HepG2 (cell line): ENCODE data around the gene MAGI1. TPM values are rescaled to one million over a fixed set of nuclear protein-coding genes. Genes with fewer than 3 reads are reported as not detected.

Source experiments
- ATAC-seq: fragments of 200-7000 bp; cut with Tn5 transposase; 3 replicates; pipeline ENCODE4 v1.9.1; 2020; ENCODE audit warnings: mild to moderate bottlenecking, moderate library complexity
- BruUV-seq: library from RNA; stranded (reverse); fragments of 400-500 nt; replicated peaks from 2 replicates; lab custom pipeline; 2021; lab: Mats Ljungman, UMichigan
- CTCF ChIA-PET: fragments of 300-600 bp; formaldehyde crosslinking; extraction: SDS; loops from one replicate; lab custom pipeline; 2021; ENCODE audit warnings: low total read pairs, inconsistent platforms, low intra/inter-chr PET ratio; lab: Yijun Ruan, JAX
- POLR2A ChIA-PET: fragments of 350-600 bp; sonication (Branson Sonifier 250); formaldehyde crosslinking; loops from one replicate; lab custom pipeline; 2020; ENCODE audit warnings: antibody characterized with exemption, inconsistent platforms; lab: Yijun Ruan, JAX
- DNase-seq: peaks from one replicate; pipeline ENCODE4 v3.0.0-alpha.2; 2015; ENCODE audit warnings: low spot score
- FAIRE-seq: peaks from 3 replicates; lab custom pipeline; 2011; peaks lifted over from hg19 to GRCh38; lab: Jason Lieb, UNC
- H2AFZ ChIP-seq: one replicate; pipeline ENCODE4 v1.6.1; 2011; ENCODE audit warnings: low read length, inconsistent platforms
- H3K27ac ChIP-seq: fragments of 300-600 bp; 3 replicates; pipeline ENCODE4 v1.8.0; 2011; ENCODE audit warnings: mixed run types, mild to moderate bottlenecking, mixed read lengths, low read length, inconsistent platforms; ENCODE audit not compliant: insufficient read depth; ENCODE audit errors: extremely low read length
- H3K27me3 ChIP-seq, 2 experiments: fragments of 200-600 bp in 1 of 2; 2 replicates in 1 of 2; 3 replicates in 1 of 2; pipeline versions ENCODE4 v1.6.0 to v1.8.0; 2011; ENCODE audit warnings: low read length in 2 of 2, mild to moderate bottlenecking in 2 of 2, moderate library complexity in 2 of 2, inconsistent platforms in 1 of 2; ENCODE audit not compliant: insufficient read depth in 2 of 2, control insufficient read depth in 1 of 2
- H3K36me3 ChIP-seq, 2 experiments: fragments of 200-600 bp in 1 of 2; replicated peaks in 1 of 2; 2 replicates in 1 of 2; 3 replicates in 1 of 2; pipeline versions ENCODE4 v1.5.1 to v1.8.0; 2011; ENCODE audit warnings: low read length in 2 of 2, inconsistent platforms in 1 of 2; ENCODE audit not compliant: insufficient read depth in 2 of 2, control insufficient read depth in 1 of 2
- H3K4me1 ChIP-seq: 2 replicates; pipeline ENCODE4 v1.5.1; 2012; ENCODE audit warnings: low read length, inconsistent platforms; ENCODE audit not compliant: insufficient read depth
- H3K4me2 ChIP-seq: 2 replicates; pipeline ENCODE4 v1.6.0; 2011; ENCODE audit warnings: low read depth, low read length, inconsistent platforms
- H3K4me3 ChIP-seq, 3 experiments: fragments of 200-600 bp in 1 of 3; sonication (generic), shearing (Covaris generic) in 1 of 3; replicated peaks in 1 of 3; 2 replicates each; pipeline ENCODE4 v1.5.1; 2011 to 2016; ENCODE audit warnings: low read length in 3 of 3, inconsistent platforms in 2 of 3, low read depth in 2 of 3, mild to moderate bottlenecking in 2 of 3, control low read depth in 1 of 3, mixed read lengths in 1 of 3; ENCODE audit not compliant: insufficient read depth in 1 of 3
- H3K79me2 ChIP-seq: one replicate; pipeline ENCODE4 v1.6.1; 2011; ENCODE audit warnings: low read length, inconsistent platforms; ENCODE audit not compliant: insufficient read depth
- H3K9ac ChIP-seq: 2 replicates; pipeline ENCODE4 v1.6.0; 2011; ENCODE audit warnings: mild to moderate bottlenecking, low read depth, low read length, inconsistent platforms; ENCODE audit not compliant: insufficient read depth
- H3K9me3 ChIP-seq: 2 replicates; pipeline ENCODE4 v1.5.1; 2012; ENCODE audit warnings: mild to moderate bottlenecking, low read length
- H4K20me1 ChIP-seq: 2 replicates; pipeline ENCODE4 v1.6.0; 2011; ENCODE audit warnings: inconsistent platforms, mild to moderate bottlenecking, low read length, moderate library complexity; ENCODE audit not compliant: insufficient read depth
- CENPBD1 ChIP-seq: sonication (generic); formaldehyde crosslinking; IDR thresholded peaks from 2 replicates; pipeline ENCODE4 v1.8.0; 2022; ENCODE audit warnings: missing genetic modification reagents, low read depth, mild to moderate bottlenecking, borderline replicate concordance
- THAP8 ChIP-seq: sonication (generic); formaldehyde crosslinking; IDR thresholded peaks from 2 replicates; pipeline ENCODE4 v1.5.1; 2020; ENCODE audit warnings: missing genetic modification reagents, mild to moderate bottlenecking, borderline replicate concordance
- ZBTB3 ChIP-seq: sonication (generic); formaldehyde crosslinking; IDR thresholded peaks from 2 replicates; pipeline ENCODE4 v1.4.0; 2020; ENCODE audit warnings: low read depth, mild to moderate bottlenecking, moderate library complexity, missing genetic modification reagents, borderline replicate concordance
- ZNF296 ChIP-seq: sonication (generic); formaldehyde crosslinking; conservative IDR thresholded peaks from 2 replicates; pipeline ENCODE4 v1.5.0; 2020; ENCODE audit warnings: mild to moderate bottlenecking, missing genetic modification reagents
- WGBS: methylation state at CpG from one replicate; pipeline ENCODE4 v1.1.6; 2017; ENCODE audit warnings: low lambda C conversion rate; 5-methylcytosine and 5-hydroxymethylcytosine counted together
- in situ Hi-C: cut with HindIII; loops from 2 replicates; pipeline ENCODE4 v1.10.0; 2017; ENCODE audit warnings: low pct_unique_long_range_greater_than_20kb; ENCODE audit not compliant: extremely low pct_ligation_motif_present
- intact Hi-C: fragments of 100-400 bp; cut with micrococcal nuclease; formaldehyde crosslinking; loops from one replicate; pipeline ENCODE4 v1.10.0; 2022; ENCODE audit not compliant: unreplicated experiment
- polyA plus RNA-seq, 8 experiments: library from polyadenylated mRNA; depleted of rRNA in 3 of 8; stranded (reverse) in 7 of 8; unstranded in 1 of 8; fragments of >200 nt; fragmentation: Illumina TruSeq in 4 of 8; extraction: Trizol in 4 of 8; gene quantifications; 2 replicates each; pipeline versions ENCODE4 v1.2.1 to v1.2.3, GENCODE V29; 2011 to 2016; ENCODE audit warnings: low read depth in 4 of 8, missing spikeins in 1 of 8, mixed read lengths in 1 of 8; ENCODE audit not compliant: insufficient read depth in 1 of 8
- total RNA-seq, 5 experiments: library from RNA; depleted of rRNA; stranded (reverse); fragments of >200 nt; fragmentation: Illumina TruSeq; extraction: Trizol; gene quantifications; 2 replicates each; pipeline ENCODE4 v1.2.3, GENCODE V29; 2016; ENCODE audit warnings: low read depth in 1 of 5

The MAGI1 gene
- total and polyA plus RNA-seq, 2 of the 13 experiments (the other 11 are each of a cell fraction or from before 2014, with no cell fraction given): 22.2 to 26.0 TPM

GRCh38 chr3:65811892-65812291, 226.8 kb downstream of the MAGI1 start (continued):
- TF ChIP-seq THAP8 (no peak), CENPBD1 (CRISPR knock-in tag) (no peak)

GRCh38 chr3:65811086-65811761, 227.5 kb downstream of the MAGI1 start:
- Histone ChIP-seq H4K20me1 (peaks cover 7% of the 10 kb centered on the region; the same call in 1 of the 2 replicates), H3K9ac (no peak overlapping the region), H3K4me1 (no peaks in the 10 kb centered on the region), H3K4me3 (no peak overlapping the region), H3K27me3 (no peaks in the 10 kb centered on the region), H3K27ac (no peak overlapping the region), H3K9me3 (no peaks in the 10 kb centered on the region), H2AFZ (no peak overlapping the region), H3K79me2 (peaks cover 37% of the 10 kb centered on the region), H3K36me3 (peaks cover 0 to 1% of the 10 kb centered on the region in 2 experiments; a peak in 2 of 5 replicates), H3K4me2 (no peak overlapping the region)
- FAIRE-seq (no peak), DNase-seq (no peak), ATAC-seq (no peak)
- no TSS peak for BruUV-seq
- WGBS: 97% methylated on average over 4 of the region's 4 CpGs
- ChIA-PET POLR2A (no interaction called here), CTCF (no interaction called here)
- TF ChIP-seq ZBTB3 (CRISPR knock-in tag) (no peak), ZNF296 (CRISPR knock-in tag) (no peak)
- in situ Hi-C loops (no loop called here), intact Hi-C loops (no loop called here)
